Measurements from ENCODE around the gene IL36A.

Gene IL36A

GRCh38 chr2:112995346-112995920, 9.8 kb upstream of the IL36A start:
- no peak for DNase-seq
- no peaks in the 10 kb centered on the region for H3K36me3 ChIP-seq (replicated peaks)
- H3K4me3 ChIP-seq (ENCODE audit: low read depth, low read length): no peak overlapping the region
- TF ChIP-seq, protein P1, sequence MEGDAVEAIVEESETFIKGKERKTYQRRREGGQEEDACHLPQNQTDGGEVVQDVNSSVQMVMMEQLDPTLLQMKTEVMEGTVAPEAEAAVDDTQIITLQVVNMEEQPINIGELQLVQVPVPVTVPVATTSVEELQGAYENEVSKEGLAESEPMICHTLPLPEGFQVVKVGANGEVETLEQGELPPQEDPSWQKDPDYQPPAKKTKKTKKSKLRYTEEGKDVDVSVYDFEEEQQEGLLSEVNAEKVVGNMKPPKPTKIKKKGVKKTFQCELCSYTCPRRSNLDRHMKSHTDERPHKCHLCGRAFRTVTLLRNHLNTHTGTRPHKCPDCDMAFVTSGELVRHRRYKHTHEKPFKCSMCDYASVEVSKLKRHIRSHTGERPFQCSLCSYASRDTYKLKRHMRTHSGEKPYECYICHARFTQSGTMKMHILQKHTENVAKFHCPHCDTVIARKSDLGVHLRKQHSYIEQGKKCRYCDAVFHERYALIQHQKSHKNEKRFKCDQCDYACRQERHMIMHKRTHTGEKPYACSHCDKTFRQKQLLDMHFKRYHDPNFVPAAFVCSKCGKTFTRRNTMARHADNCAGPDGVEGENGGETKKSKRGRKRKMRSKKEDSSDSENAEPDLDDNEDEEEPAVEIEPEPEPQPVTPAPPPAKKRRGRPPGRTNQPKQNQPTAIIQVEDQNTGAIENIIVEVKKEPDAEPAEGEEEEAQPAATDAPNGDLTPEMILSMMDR (IDR thresholded peaks at IDR 0.05; ENCODE audit: low read depth, low read length, missing control alignments): no peak
- H3K27ac ChIP-seq: no peak overlapping the region
- in situ Hi-C loops (cut with HindIII; ENCODE audit: low pct_ligation_motif_present, low sequenced_read_pairs): no loop called here
- H3K27me3 ChIP-seq (replicated peaks): no peaks in the 10 kb centered on the region

DNA sequence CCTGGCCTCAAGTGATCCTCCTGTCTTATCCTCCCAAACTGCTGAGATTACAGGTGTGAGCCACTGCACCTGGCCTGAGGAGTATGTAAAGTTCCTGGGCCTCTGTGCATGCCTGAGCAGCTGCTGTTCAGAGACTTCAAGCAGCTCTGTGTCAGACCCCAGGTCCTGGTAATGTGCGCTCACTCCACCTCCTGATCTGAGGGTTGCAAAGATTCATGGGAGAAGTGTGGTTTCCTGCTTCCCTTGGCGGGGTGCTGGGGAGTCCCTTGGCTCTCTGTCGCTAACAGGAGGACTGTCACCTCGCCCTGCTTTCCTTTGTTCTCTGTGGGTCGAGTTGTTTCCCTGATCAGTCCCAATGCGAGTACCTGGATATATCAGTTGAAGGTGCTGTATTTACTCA, 8.6 kb upstream of the IL36A start:
- TF ChIP-seq, protein P1 (IDR thresholded peaks at IDR 0.05; ENCODE audit: low read depth, low read length, missing control alignments): no peak
- no peak overlapping the region for H3K27ac ChIP-seq
- H3K36me3 ChIP-seq (replicated peaks): no peaks in the 10 kb centered on the region
- no peak for DNase-seq
- in situ Hi-C loops (cut with HindIII; ENCODE audit: low pct_ligation_motif_present, low sequenced_read_pairs): no loop called here
- H3K27me3 ChIP-seq (replicated peaks): no peaks in the 10 kb centered on the region
- no peak overlapping the region for H3K4me3 ChIP-seq (ENCODE audit: low read depth, low read length)

DNA sequence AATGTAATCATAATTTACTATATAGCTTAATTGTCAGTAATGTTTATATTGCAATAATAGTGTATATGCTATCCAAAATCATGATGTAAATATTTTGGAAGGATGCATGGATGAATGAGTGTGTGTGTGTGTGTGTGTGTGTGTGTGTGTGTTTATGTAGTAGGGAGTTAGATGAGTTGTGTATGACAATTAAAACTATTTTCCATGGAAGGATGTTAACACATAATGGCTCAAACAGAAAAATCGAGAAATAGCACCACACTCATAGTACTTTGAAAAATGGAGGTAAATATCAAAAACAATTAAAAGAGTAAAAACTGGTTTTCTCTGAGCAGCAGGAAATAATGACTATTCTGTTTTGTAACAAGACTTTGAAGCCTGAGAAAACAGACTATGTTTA, 8.1 kb upstream of the IL36A start:
- no peaks in the 10 kb centered on the region for H3K27me3 ChIP-seq (replicated peaks)
- TF ChIP-seq, protein P1 (IDR thresholded peaks at IDR 0.05; ENCODE audit: low read depth, low read length, missing control alignments): no peak
- in situ Hi-C loops (cut with HindIII; ENCODE audit: low pct_ligation_motif_present, low sequenced_read_pairs): no loop called here
- H3K4me3 ChIP-seq (ENCODE audit: low read depth, low read length): no peak overlapping the region
- DNase-seq: no peak
- H3K36me3 ChIP-seq (replicated peaks): no peaks in the 10 kb centered on the region
- H3K27ac ChIP-seq: no peak overlapping the region

GRCh38 chr2:113000436-113000835, 4.8 kb upstream of the IL36A start:
- Histone ChIP-seq H3K27me3 (replicated peaks) (no peaks in the 10 kb centered on the region), H3K4me3 (ENCODE audit: low read depth, low read length) (no peak overlapping the region), H3K27ac (no peak overlapping the region), H3K36me3 (replicated peaks) (no peaks in the 10 kb centered on the region)
- in situ Hi-C loops (cut with HindIII; ENCODE audit: low pct_ligation_motif_present, low sequenced_read_pairs): no loop called here
- DNase-seq: no peak
- TF ChIP-seq, protein P1 (IDR thresholded peaks at IDR 0.05; ENCODE audit: low read depth, low read length, missing control alignments): no peak

DNA sequence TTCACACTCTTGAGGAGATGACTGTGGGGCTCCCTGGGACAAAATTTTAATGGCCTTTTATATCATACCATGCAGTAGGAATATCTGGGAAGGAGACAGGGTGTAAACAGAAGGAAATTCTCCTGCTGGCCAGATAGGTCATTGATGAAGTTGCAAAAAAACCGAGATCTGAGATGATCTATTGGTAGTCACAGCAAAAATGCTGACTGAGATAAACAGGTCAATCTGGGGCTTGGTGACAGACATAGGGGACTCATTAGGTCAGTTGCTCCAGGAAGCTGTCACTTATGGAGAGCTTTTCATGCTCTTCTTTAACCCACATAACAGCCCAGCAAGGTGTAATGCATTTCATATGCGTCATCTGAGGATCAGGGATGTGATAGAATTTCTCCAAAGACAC, 2.6 kb upstream of the IL36A start:
- in situ Hi-C loops (cut with HindIII; ENCODE audit: low pct_ligation_motif_present, low sequenced_read_pairs): no loop called here

More for the DNA sequence above, 2.6 kb upstream of the IL36A start:
- Histone ChIP-seq H3K27ac (no peak overlapping the region), H3K27me3 (replicated peaks) (no peaks in the 10 kb centered on the region), H3K4me3 (ENCODE audit: low read depth, low read length) (no peak overlapping the region), H3K36me3 (replicated peaks) (no peaks in the 10 kb centered on the region)
- TF ChIP-seq, protein P1 (IDR thresholded peaks at IDR 0.05; ENCODE audit: low read depth, low read length, missing control alignments): no peak
- DNase-seq: no peak
